ENCODE measurements around the gene ZPLD1.

Gene ZPLD1

GRCh38 chr3:102511639-102512038, 76.8 kb downstream of the ZPLD1 start:
- Histone ChIP-seq H4K20me1 (ENCODE audit: insufficient read depth, low read length) (no peaks in the 10 kb centered on the region), H3K9ac (ENCODE audit: low read length) (no peak overlapping the region), H3F3A (ENCODE audit: insufficient read depth, low read length) (no peaks in the 10 kb centered on the region), H3K4me2 (ENCODE audit: low read length) (no peak overlapping the region), H3K79me2 (ENCODE audit: insufficient read depth, low read length) (no peaks in the 10 kb centered on the region), H3K9me3 (ENCODE audit: low read length) (no peaks in the 10 kb centered on the region), H3K36me3 (ENCODE audit: insufficient read depth, low read length) (no peaks in the 10 kb centered on the region), H2AFZ (ENCODE audit: low read length) (no peak overlapping the region), H3K27me3 (ENCODE audit: insufficient read depth, low read length) (no peaks in the 10 kb centered on the region), H3K9me2 (ENCODE audit: low read depth, low read length) (no peaks in the 10 kb centered on the region), H3K27ac (ENCODE audit: low read depth, low read length, poor library complexity, severe bottlenecking) (no peak overlapping the region), H3K4me3 (ENCODE audit: low read depth, low read length, poor library complexity, severe bottlenecking) (no peak overlapping the region), H3K4me1 (ENCODE audit: insufficient read depth, low read length, severe bottlenecking) (no peaks in the 10 kb centered on the region)
- TF ChIP-seq CTCF (IDR thresholded peaks at IDR 0.05; ENCODE audit: low read length) = no peak

- H3K9me2 ChIP-seq (ENCODE audit: low read depth, low read length) = no peaks in the 10 kb centered on the region
- no peaks in the 10 kb centered on the region for H3K4me1 ChIP-seq (ENCODE audit: insufficient read depth, low read length, severe bottlenecking)
- H3F3A ChIP-seq (ENCODE audit: insufficient read depth, low read length) = no peaks in the 10 kb centered on the region
- H4K20me1 ChIP-seq (ENCODE audit: insufficient read depth, low read length) = no peaks in the 10 kb centered on the region
- H3K4me3 ChIP-seq (ENCODE audit: low read depth, low read length, poor library complexity, severe bottlenecking) = no peak overlapping the region
- H3K27me3 ChIP-seq (ENCODE audit: insufficient read depth, low read length) = no peaks in the 10 kb centered on the region
- H3K79me2 ChIP-seq (ENCODE audit: insufficient read depth, low read length) = no peaks in the 10 kb centered on the region
- no peaks in the 10 kb centered on the region for H3K9me3 ChIP-seq (ENCODE audit: low read length)
- TF ChIP-seq EZH2 (IDR thresholded peaks at IDR 0.05; ENCODE audit: borderline replicate concordance, low read length) (no peak), CTCF (IDR thresholded peaks at IDR 0.05; ENCODE audit: low read length) (no peak)
- H3K27ac ChIP-seq (ENCODE audit: low read depth, low read length, poor library complexity, severe bottlenecking) = no peak overlapping the region
- H3K9ac ChIP-seq (ENCODE audit: low read length) = no peak overlapping the region
- no peaks in the 10 kb centered on the region for H3K36me3 ChIP-seq (ENCODE audit: insufficient read depth, low read length)
- no peak overlapping the region for H3K4me2 ChIP-seq (ENCODE audit: low read length)
- H2AFZ ChIP-seq (ENCODE audit: low read length) = no peak overlapping the region
Measured at GRCh38 chr3:102512734-102513504, 78.1 kb downstream of the ZPLD1 start.

GRCh38 chr3:102514241-102514640, 79.4 kb downstream of the ZPLD1 start:
- Histone ChIP-seq H3K9ac (ENCODE audit: low read length) (no peak overlapping the region), H3K9me3 (ENCODE audit: low read length) (no peaks in the 10 kb centered on the region), H3K27me3 (ENCODE audit: insufficient read depth, low read length) (no peaks in the 10 kb centered on the region), H3K4me3 (ENCODE audit: low read depth, low read length, poor library complexity, severe bottlenecking) (no peak overlapping the region), H3K79me2 (ENCODE audit: insufficient read depth, low read length) (no peaks in the 10 kb centered on the region), H3K4me2 (ENCODE audit: low read length) (no peak overlapping the region), H3K36me3 (ENCODE audit: insufficient read depth, low read length) (no peaks in the 10 kb centered on the region), H4K20me1 (ENCODE audit: insufficient read depth, low read length) (no peaks in the 10 kb centered on the region), H3K27ac (ENCODE audit: low read depth, low read length, poor library complexity, severe bottlenecking) (no peak overlapping the region), H3F3A (ENCODE audit: insufficient read depth, low read length) (no peaks in the 10 kb centered on the region), H3K9me2 (ENCODE audit: low read depth, low read length) (no peaks in the 10 kb centered on the region), H3K4me1 (ENCODE audit: insufficient read depth, low read length, severe bottlenecking) (no peaks in the 10 kb centered on the region), H2AFZ (ENCODE audit: low read length) (no peak overlapping the region)
- no peak for TF ChIP-seq EZH2 (IDR thresholded peaks at IDR 0.05; ENCODE audit: borderline replicate concordance, low read length)
- no peak for TF ChIP-seq CTCF (IDR thresholded peaks at IDR 0.05; ENCODE audit: low read length)

Measured in OCI-LY1 (cell line).